WERI-Rb-1 (cell line): ENCODE results near the gene MOGAT1.

ENCODE experiments used
- DNase-seq: peaks from one replicate; pipeline ENCODE4 v3.0.0-alpha.2; 2020
- H3K27ac ChIP-seq: fragments of 250-450 bp; sonication (Bioruptor Pico); 2 replicates; pipeline ENCODE4 v1.5.1; 2020; ENCODE audit warnings: mild to moderate bottlenecking, moderate library complexity
- H3K27me3 ChIP-seq: fragments of 250-450 bp; sonication (Bioruptor Pico); 2 replicates; pipeline ENCODE4 v1.5.1; 2021; ENCODE audit warnings: mild to moderate bottlenecking, low read depth, moderate library complexity; ENCODE audit not compliant: insufficient read depth, severe bottlenecking
- H3K36me3 ChIP-seq: fragments of 250-450 bp; sonication (Bioruptor Pico); 2 replicates; pipeline ENCODE4 v1.5.1; 2020; ENCODE audit warnings: mild to moderate bottlenecking, moderate library complexity
- H3K4me3 ChIP-seq: 2 replicates; pipeline ENCODE4 v1.5.1; 2011; ENCODE audit warnings: low read depth, mild to moderate bottlenecking, control low read depth, low read length
- H3K9me3 ChIP-seq: fragments of 250-450 bp; sonication (Bioruptor Pico); 2 replicates; pipeline ENCODE4 v1.5.1; 2021; ENCODE audit warnings: mild to moderate bottlenecking, moderate library complexity; ENCODE audit not compliant: severe bottlenecking
- TF ChIP-seq, protein P1 (sequence below): IDR thresholded peaks from 2 replicates; pipeline ENCODE4 v1.5.1; 2011; ENCODE audit warnings: low read depth, mild to moderate bottlenecking, control low read depth, inconsistent platforms, low read length

The MOGAT1 gene

DNA sequence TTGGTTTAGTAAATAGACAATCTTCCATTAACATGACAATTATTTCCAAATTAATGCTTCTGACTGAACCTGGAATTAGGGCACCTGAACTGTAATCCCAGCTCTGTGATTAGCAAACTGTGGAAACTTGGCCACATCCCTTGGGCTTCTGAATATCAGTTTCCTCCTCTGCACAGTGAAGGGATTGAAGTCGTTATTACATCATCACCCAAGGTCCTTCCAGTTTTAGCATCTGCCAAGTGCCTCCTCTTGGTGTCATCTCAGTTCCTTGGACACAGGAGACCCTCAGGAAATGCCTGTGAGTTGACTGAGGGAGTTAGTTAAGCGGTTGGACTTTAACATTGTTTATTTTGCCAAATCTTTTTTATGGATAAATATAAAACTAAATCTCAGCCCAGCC lies 64.8 kb downstream of the MOGAT1 start:
- Histone ChIP-seq H3K4me3 (no peak overlapping the region), H3K27me3 (no peaks in the 10 kb centered on the region), H3K36me3 (no peaks in the 10 kb centered on the region), H3K27ac (no peak overlapping the region), H3K9me3 (no peaks in the 10 kb centered on the region)
- DNase-seq, result no peak
- TF ChIP-seq, protein P1, sequence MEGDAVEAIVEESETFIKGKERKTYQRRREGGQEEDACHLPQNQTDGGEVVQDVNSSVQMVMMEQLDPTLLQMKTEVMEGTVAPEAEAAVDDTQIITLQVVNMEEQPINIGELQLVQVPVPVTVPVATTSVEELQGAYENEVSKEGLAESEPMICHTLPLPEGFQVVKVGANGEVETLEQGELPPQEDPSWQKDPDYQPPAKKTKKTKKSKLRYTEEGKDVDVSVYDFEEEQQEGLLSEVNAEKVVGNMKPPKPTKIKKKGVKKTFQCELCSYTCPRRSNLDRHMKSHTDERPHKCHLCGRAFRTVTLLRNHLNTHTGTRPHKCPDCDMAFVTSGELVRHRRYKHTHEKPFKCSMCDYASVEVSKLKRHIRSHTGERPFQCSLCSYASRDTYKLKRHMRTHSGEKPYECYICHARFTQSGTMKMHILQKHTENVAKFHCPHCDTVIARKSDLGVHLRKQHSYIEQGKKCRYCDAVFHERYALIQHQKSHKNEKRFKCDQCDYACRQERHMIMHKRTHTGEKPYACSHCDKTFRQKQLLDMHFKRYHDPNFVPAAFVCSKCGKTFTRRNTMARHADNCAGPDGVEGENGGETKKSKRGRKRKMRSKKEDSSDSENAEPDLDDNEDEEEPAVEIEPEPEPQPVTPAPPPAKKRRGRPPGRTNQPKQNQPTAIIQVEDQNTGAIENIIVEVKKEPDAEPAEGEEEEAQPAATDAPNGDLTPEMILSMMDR, result no peak

DNA sequence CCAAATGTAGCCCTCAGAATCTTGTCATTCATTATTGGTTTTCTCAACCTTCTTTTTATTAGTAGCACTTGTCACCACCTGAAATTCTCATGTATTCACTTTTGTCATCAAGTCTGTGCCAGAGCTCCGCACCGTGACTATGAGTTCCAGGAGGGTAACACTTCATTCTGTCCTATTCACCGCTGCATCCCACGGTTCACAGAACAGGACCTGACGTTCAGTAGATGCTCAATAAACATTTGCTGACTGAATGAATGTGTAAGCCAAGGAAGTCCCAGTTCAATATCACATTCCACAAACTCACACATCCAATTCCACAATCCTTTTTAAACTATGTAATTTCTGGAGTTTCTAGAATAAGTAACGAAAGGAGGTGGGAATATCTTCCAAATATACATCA lies 65.5 kb downstream of the MOGAT1 start:
- Histone ChIP-seq H3K36me3 (no peaks in the 10 kb centered on the region), H3K9me3 (no peaks in the 10 kb centered on the region), H3K4me3 (no peak overlapping the region), H3K27ac (no peak overlapping the region), H3K27me3 (no peaks in the 10 kb centered on the region)
- TF ChIP-seq, protein P1, result no peak
- DNase-seq, result no peak

DNA sequence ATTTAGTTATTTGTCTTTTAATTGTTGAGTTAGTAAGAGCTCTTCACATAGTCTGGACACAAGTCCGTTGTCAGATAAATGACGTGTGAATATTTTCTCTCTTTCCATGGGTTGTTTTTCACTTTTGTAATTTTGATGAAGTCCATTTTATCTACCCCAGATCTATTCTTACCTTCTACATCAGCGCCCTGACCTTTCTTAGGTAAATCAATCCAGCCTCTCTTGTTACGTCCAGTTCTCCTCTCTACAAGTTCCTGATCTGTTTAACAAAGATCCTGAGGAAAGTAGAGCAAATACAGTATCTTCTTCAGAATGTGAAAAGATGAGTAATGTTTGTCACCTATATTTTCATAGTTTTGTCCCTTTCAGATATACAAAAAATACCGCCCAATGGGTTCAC lies 66.9 kb downstream of the MOGAT1 start:
- DNase-seq, result no peak
- TF ChIP-seq, protein P1, result no peak
- H3K9me3 ChIP-seq, result no peaks in the 10 kb centered on the region
- no peak overlapping the region for H3K27ac ChIP-seq
- no peak overlapping the region for H3K4me3 ChIP-seq
- no peaks in the 10 kb centered on the region for H3K36me3 ChIP-seq
- no peaks in the 10 kb centered on the region for H3K27me3 ChIP-seq

DNA sequence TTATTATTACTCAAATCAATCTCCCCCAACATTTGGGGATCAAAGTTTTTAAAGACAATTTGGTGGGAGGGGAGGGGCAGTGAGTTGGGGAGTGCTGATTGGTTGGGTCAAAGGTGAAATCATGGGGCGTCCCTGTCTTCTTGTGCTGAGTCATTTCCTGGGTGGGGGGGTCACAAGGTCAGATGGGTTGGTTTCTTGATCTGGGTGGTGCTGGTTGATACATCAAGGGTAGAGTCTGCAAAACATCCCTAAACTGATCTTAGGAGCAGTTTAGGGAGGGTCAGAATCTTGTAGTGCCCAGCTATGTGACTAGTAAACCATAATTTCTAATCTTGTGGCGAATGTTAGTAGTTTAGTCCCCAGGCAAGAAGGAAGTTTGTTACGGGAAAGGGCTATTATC lies 67.4 kb downstream of the MOGAT1 start:
- no peak overlapping the region for H3K4me3 ChIP-seq
- TF ChIP-seq, protein P1, result no peak
- no peaks in the 10 kb centered on the region for H3K9me3 ChIP-seq
- no peaks in the 10 kb centered on the region for H3K27me3 ChIP-seq
- no peak for DNase-seq
- no peak overlapping the region for H3K27ac ChIP-seq
- no peaks in the 10 kb centered on the region for H3K36me3 ChIP-seq

DNA sequence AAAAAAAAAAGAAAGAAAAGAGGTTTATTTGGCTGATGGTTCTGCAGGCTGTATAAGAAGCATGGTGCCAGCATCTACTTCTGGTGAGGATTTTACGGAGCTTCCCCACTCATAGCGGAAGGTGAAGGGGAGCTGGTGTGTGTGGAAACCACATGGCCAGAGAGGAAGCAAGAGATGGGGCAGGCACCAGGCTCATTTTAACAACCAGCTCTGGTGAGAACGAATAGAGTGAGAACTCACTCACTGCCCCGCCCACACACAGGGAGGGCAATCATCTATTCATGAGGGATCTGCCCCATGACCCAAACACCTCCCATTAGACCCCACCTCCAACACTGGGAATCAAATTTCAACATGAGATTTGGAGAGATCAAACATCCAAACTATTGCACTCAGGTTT lies 68.5 kb downstream of the MOGAT1 start:
- no peaks in the 10 kb centered on the region for H3K36me3 ChIP-seq
- TF ChIP-seq, protein P1, result no peak

DNA sequence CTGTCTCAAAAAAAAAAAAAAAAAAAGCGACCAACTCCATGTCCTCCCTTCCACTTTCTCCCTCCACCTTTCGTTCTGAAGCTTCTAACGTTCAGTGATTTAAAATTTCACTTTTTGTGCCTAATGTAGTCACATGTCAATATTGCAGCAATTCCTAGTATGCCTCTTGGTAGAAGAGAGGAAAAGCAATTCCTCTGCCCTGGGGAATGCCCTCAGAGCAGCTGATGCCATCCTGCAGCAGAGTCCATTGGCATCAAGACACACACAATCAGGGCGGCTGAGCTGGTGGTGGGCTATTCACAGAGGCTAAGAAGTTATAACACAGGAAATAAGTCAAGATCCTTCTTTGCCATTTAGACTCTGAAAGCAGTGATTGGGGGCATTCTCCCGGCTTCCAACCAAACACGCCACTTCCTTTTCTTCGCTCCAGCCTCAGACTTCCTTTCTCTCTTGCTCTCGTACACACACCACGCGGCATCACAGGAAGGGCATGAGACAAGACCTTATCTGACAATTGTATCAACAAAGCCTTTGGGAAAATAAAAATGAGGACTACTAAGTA lies 71.9 kb downstream of the MOGAT1 start:
- Histone ChIP-seq H3K27ac (no peak overlapping the region), H3K36me3 (no peaks in the 10 kb centered on the region), H3K4me3 (no peak overlapping the region), H3K27me3 (no peaks in the 10 kb centered on the region), H3K9me3 (no peaks in the 10 kb centered on the region)
- no peak for DNase-seq
- TF ChIP-seq, protein P1, result no peak

More for the DNA sequence above, 68.5 kb downstream of the MOGAT1 start:
- Histone ChIP-seq H3K9me3 (no peaks in the 10 kb centered on the region), H3K4me3 (no peak overlapping the region), H3K27me3 (no peaks in the 10 kb centered on the region), H3K27ac (no peak overlapping the region)
- no peak for DNase-seq
